ENCODE results near the gene DHTKD1.

The DHTKD1 gene

DNA sequence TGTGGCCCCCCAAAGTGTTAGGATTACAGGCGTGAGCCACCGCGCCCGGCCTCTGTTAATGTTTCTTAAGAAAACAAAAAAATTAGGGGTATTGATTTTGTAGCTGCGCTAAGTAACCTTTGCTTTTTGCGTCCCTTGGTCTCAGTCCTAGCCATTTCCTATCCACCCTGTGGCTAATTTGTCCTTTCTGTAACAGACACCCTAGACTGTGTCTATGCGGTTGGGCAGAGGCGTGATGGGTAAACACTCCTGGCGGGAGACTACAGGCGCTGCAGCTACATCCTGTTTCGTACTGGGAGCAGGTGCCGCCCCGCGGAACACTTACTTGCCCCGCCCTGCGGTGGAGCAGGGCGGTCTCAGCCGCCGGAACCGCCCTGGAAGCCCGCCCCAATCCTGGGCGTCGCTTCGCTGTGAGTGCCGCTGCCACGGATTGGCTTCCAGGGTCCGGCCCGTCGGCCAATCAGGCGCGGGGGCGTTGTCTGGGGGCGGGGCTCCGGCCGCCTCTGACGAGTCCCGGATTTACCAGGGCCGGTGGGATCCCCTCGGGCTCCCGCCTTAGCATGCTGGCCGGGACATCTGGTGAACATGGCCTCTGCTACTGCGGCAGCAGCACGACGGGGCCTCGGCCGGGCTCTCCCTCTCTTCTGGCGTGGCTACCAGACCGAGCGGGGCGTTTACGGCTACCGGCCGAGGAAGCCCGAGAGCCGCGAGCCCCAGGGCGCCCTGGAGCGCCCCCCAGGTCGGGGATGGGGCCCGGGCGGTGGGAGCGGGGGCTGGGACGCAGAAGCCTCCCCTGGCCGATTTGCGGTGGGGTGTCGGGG lies at the start of gene DHTKD1:
TSS of gene DHTKD1 (plus strand) at position 506 of the 821 bp plus-strand sequence. CDS start at position 586, 80 bp downstream.
- DNase-seq: peak; percentile 98

DNA sequence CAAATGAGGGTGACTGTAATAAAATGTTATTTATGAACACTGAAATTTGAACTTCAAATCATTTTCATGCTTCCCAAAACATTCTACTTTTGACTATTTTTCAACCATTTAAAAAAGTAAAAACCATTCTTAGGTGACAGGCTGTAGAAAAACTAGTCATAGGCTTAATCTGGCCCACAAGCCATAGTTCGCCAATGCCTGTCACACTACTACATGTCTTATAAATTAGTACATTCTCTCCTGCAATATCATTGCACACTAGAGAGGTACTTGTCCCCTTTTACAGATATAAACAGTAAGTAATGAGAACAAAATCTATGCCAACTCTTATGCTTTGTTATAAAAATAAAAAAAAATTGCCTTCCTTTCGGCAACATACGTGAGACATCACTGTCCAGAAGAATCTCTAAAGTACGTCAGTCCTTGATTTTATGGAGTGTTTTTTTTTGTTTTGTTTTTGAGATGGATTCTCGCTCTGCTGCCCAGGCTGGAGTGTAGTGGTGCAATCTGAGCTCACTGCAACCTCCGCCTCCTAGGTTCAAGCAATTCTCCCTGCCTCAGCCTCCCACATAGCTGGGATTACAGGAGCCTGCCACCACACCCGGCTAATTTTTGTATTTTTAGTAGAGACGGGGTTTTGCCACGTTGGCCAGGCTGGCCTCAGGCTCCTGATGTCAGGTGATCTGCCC lies 49.3 kb upstream of the DHTKD1 start:
- DNase-seq: no peak

DNA sequence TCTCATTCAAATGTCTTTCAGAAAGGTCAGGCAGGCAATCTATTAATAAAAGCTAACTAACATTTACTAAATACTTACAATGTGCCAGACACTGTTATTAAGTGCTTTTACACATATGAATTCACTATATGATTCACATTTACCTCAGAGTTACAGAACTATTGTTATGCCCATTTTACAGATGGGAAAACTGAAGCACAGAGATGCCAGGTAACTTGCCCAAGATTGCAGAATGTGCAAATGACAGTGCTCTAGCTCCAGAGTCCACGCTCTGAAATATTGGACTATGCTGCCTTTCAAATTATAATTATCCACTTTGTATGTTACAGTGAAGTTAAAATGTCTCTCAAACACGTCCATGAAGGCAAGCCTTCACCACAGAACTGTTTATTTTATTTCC lies 48.2 kb upstream of the DHTKD1 start:
- DNase-seq: no peak

DNA sequence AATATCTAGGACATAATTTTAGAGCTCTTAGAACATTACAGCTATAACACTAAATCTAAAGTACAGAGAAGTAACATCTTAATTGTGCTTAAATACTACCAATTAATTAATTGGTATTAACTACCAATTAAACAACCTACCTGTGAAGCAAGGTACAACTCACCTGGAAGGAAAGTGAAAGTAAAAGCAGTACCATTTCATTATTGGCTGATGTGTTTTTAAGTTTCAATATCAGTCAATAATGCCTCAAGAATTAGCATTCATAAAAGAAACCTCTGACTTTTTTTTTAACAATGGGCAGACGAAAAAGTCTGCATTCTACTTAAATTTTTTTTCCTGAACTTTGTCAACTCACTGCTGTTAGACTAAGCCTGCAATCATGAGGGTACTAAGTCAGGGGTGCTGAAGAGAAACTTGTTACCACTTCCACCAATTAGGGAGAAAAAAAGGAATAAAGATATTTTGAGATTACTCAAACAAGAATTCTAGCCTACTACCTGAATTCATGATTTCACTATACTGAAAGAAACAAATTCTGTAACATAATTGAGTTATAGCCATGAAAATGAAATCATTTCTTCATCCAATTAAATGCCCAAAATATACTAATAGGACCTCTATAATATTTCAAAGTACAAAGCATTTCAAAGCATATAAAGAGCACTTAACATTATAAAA lies 46.0 kb upstream of the DHTKD1 start:
- no peak for DNase-seq

- no peak for DNase-seq
Measured at GRCh38 chr10:12025591-12025990, 43.2 kb upstream of the DHTKD1 start.

DNA sequence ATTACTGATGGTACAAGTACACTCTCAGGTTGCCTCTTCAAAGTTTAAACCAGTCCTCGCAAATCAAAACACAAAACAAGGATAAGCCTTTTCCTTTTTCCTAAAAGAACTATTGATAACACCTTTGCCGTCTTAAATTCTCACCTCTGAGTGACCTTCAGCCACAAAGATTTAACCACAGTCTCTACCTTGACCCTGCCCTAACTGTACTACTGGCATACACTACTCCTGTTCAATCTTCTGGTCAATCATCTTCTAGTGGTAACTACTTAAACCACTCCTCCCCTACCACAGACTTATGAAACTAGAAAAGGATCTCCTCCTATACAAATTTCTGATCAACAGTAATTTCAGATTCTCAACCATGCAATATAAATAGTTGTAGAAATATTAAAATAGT lies 41.2 kb upstream of the DHTKD1 start:
- DNase-seq: no peak

DNA sequence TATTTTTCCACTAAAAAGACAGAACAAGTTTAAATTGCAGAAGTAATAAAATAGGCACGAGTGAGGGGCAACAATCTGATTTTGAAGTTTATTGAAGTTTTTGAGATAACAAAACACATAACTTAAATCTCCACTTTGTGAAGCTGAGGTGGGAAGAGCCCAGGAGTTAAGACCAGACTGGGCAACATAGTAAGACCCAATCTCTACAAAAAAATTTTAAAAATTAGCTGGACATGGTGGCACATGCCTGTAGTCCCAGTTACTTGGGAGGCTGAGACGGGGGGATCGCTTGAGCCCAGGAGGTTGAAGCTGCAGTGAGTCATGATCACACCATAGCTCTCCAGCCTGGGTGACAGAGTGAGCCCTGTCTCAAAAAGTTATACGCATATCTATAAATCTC lies 37.4 kb upstream of the DHTKD1 start:
- no peak for DNase-seq

- DNase-seq: no peak
Measured at GRCh38 chr10:12036073-12036655, 32.6 kb upstream of the DHTKD1 start.

DNA sequence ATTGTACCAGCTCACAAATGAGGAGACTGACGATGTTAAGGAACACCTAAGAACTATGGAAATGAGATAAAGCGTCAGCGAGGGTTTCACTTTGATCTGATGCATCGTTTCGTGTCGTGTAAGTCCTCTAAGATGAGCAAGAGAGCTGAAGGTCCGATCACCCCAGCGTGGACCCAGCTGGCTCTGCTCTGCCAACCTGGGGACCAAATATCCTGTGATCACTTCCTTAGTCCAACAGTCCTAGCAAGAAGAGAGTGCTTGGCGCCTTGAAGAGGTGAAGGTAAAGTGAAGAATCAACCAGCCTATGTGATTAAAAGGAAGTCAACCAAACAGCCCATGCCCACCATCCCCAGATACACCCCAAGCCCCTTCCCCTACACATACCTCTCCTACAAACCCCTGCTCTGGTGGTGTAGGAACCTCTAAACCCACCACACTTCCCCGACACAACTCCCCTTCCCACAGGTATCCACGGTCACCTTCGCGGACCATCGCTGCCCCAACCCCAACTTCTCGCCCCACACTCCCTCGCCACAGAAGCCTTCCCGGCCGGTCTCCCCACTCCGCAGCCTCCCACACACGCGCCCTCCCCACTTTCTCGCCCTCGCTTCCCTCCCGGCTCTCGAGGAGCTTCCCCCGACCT lies 26.9 kb upstream of the DHTKD1 start:
- DNase-seq: no peak

- DNase-seq: peak; percentile 30
Measured at GRCh38 chr10:12042409-12042796, 26.4 kb upstream of the DHTKD1 start.

GRCh38 chr10:12042797-12043651 lies 25.7 kb upstream of the DHTKD1 start, which contains the start of gene UPF2:
Gene UPF2 (minus strand): TSS chr10:12042809. CDS start chr10:12035423, 7,386 bp downstream.
- DNase-seq: peak; percentile 97

DNA sequence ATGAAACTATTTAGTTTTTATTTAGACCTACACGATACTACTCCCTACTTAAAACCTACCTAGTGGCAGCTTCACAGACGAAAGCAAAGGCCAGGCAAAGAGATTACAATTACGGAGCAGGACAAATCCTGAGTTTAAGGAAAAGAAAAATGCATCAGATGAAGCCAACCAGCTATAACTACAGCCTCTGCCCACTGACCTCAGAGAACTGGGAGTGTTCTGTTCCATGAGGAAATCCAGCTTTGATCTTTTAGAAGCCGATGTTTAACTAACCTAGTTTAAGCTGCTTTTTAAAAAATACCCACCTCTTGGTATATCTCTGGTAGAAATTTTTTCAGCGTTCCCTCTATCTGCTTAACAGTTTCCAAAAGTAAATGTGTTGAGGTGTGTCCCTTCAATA lies 23.2 kb upstream of the DHTKD1 start:
- no peak for DNase-seq

DNA sequence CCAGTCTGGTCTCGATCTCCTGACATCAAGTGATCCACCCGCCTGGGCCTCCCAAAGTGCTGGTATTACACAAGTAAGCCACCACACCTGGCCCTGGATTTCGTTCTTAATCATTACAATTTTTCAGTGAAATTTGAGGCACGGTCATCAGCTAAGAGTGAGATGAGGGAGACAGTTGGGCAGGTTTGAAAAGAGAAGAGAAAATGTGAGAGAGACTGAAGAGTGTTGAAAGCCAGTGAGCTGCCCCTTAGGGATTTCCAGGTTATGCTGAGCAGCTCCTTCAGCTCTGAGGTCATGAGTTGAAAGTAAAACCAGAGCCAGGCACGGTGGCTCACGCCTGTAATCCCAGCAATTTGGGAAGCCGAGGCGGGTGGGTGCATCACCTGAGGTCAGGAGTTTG lies 20.2 kb upstream of the DHTKD1 start:
- no peak for DNase-seq

- DNase-seq: no peak
Measured at GRCh38 chr10:12050528-12050927, 18.2 kb upstream of the DHTKD1 start.

DNA sequence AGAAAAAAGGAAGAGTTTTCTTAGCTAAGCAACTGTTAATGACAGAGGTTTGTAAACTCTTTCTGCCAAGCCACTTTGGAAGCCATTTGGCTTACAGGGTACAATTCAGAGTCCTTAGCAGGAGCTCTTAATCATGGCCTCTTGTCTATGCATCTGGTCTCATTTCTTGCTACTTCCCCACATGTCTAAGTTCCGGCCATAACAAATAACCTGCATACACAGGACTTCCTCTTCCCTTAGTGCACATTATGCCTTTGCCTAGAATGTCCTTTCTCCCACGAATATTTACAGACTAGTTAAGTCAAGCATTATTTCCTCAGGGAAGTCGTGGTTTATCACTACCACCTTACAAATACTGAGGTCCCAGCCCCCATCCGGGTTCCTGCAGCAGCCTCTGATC lies 17.5 kb upstream of the DHTKD1 start:
- DNase-seq: no peak

DNA sequence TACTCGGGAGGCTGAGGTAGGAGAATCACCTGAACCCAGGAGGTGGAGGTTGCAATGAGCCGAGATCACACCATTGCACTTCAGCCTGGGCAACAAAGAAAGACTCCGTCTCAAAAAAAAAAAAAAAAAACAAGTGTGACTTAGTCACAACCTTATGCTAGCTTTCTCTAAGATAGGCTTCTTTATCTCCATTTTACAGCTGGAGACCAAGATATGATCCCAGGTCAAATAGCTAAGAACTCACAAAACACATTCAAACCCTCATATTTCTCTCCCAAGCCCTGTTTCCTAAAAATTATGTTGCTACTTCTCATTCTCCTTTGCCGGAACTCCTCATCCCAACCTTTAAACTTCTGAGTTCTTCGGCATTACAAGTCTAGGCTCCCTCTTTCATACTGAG lies 13.0 kb upstream of the DHTKD1 start:
- DNase-seq: no peak

- DNase-seq: no peak
Measured at GRCh38 chr10:12056748-12057147, 12.0 kb upstream of the DHTKD1 start.

DNA sequence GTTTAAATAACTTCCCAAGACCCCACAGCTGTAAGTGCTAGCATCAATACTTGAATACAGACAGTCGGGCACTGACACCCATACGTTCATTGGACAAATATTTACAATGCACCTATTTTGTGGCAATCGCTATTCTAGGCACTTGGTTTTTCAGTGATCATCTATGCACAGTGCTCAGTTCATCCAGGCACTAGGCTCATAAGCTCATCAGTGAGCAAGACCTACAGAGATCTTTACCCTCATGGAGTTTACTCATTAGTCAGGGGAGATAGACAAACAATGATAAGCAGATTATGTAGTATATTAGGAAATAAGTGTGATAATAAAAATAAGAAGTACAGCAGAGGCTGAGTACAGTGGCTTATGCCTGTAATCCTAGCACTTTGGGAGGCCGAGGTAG lies 7.6 kb upstream of the DHTKD1 start:
- no peak for DNase-seq

GRCh38 chr10:12062754-12063482 lies 5.8 kb upstream of the DHTKD1 start:
- no peak for DNase-seq

DNA sequence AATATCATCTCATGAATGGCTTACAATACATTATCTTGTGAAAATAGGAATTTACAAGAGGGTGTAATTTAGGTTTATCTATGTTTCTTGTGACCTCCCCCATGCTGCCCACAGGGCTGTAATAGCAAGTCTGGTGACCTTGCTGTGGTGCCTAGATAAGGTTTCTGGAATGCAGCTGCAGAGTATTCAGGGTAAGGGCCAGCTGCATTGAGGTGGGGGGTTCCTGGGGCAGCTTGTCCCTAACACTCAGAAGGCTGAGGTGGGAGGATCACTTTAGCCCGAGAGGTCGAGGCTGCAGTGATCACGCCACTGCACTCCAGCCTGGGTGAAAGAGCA lies 5.3 kb upstream of the DHTKD1 start:
- DNase-seq: no peak

DNA sequence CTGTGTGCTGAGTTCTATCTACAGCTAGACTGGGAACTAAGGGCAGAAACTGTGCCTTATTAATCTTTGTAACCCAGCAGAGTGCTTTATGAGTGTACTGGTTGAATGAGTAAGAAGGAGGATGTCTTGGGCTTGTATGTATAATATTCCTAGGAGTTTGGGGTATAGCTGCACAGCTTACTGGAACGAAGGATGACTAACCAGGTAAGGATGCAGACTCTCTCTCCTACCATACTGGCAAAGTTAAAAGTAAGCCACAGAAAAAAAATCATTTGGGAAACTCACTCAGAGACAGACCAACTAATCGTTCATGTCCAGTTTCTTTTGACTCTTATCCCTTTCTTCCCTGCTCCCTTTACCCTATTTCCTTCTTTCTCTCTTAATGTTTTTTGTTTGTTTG lies 1.4 kb upstream of the DHTKD1 start:
- DNase-seq: no peak
